Karpas-422 (cell line): ENCODE results near the gene YY1AP1. TPM values are rescaled to one million over a fixed set of nuclear protein-coding genes. Genes with fewer than 3 reads are reported as not detected.
"Not testable (repeated sequence)": the region's sequence is repeated elsewhere in the genome, so short reads cannot be mapped to it uniquely, and the experiment has no call there.

ENCODE experiments used
- DNase-seq: peaks from one replicate; pipeline ENCODE4 v3.0.0-alpha.2; 2015
- H2AFZ ChIP-seq: fragments of 200-600 bp; sonication (generic); 2 replicates; pipeline ENCODE4 v1.6.1; 2014; ENCODE audit warnings: antibody characterized with exemption, low read length, mixed read lengths
- H3K27ac ChIP-seq: fragments of 200-600 bp; sonication (generic); 2 replicates; pipeline ENCODE4 v1.5.1; 2014; ENCODE audit warnings: mild to moderate bottlenecking, low read length, moderate library complexity
- H3K27me3 ChIP-seq: fragments of 200-600 bp; sonication (generic); 2 replicates; pipeline ENCODE4 v1.6.1; 2014; ENCODE audit warnings: low read length, mixed read lengths
- H3K36me3 ChIP-seq: fragments of 200-600 bp; sonication (generic); 2 replicates; pipeline ENCODE4 v1.6.1; 2014; ENCODE audit warnings: low read length, mixed read lengths; ENCODE audit not compliant: insufficient read depth
- H3K4me1 ChIP-seq: fragments of 200-600 bp; sonication (generic); 2 replicates; pipeline ENCODE4 v1.6.1; 2014; ENCODE audit warnings: mild to moderate bottlenecking, low read length, mixed read lengths
- H3K4me2 ChIP-seq: fragments of 200-600 bp; sonication (generic); 2 replicates; pipeline ENCODE4 v1.6.1; 2014; ENCODE audit warnings: low read length, low read depth, mild to moderate bottlenecking; ENCODE audit not compliant: poor library complexity, severe bottlenecking
- H3K4me3 ChIP-seq: fragments of 200-600 bp; sonication (generic); 2 replicates; pipeline ENCODE4 v1.5.1; 2014; ENCODE audit warnings: mild to moderate bottlenecking, antibody characterized with exemption, low read length, mixed read lengths
- H3K79me2 ChIP-seq: fragments of 200-600 bp; sonication (generic); 2 replicates; pipeline ENCODE4 v1.6.1; 2014; ENCODE audit warnings: mild to moderate bottlenecking, low read length, mixed read lengths
- H3K9ac ChIP-seq: fragments of 200-600 bp; sonication (generic); 2 replicates; pipeline ENCODE4 v1.6.0; 2014; ENCODE audit warnings: low read length
- H3K9me2 ChIP-seq: fragments of 200-600 bp; sonication (generic), shearing (Covaris generic); replicated peaks from 2 replicates; pipeline ENCODE4 v1.6.0; 2014; ENCODE audit warnings: mild to moderate bottlenecking, low read length, moderate library complexity; ENCODE audit not compliant: insufficient read depth
- H3K9me3 ChIP-seq: fragments of 300-700, 200-600 bp; sonication (generic); 2 replicates; pipeline ENCODE4 v1.6.1; 2014; ENCODE audit warnings: low read length, mixed read lengths
- H4K20me1 ChIP-seq: fragments of 200-600 bp; sonication (generic); 2 replicates; pipeline ENCODE4 v1.6.1; 2014; ENCODE audit warnings: mild to moderate bottlenecking, antibody characterized with exemption, low read length, low read depth; ENCODE audit not compliant: insufficient read depth
- total RNA-seq: library from RNA; depleted of rRNA; stranded (reverse); fragments of >200 nt; shearing (Covaris generic); gene quantifications from 2 replicates; pipeline ENCODE4 v1.2.3, GENCODE V29; 2014; ENCODE audit warnings: low replicate concordance

The YY1AP1 gene
- total RNA-seq, 1 experiment from 2014 or later, result 54.4 TPM

DNA sequence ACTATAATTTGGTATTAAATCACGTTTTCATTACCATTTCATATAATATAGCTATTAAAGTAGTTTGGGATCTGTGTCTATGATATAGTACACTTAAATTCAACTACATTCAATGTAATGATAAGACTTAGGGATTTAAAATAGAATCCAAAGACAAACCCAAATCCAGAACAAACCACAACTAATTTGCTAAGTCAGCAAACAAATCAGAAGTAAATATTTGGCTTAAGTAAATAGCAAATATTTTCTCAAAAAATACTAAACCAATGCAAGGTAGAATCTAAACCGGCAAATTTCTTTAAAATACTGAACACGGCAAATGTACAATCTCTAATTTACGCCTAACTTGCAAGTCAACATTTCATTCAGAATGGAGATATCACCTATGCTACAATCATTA is 16.8 kb downstream of the YY1AP1 start:
- no peak overlapping the region for H3K9ac ChIP-seq
- H3K4me1 ChIP-seq, result no peaks in the 10 kb centered on the region
- H2AFZ ChIP-seq, result no peak overlapping the region
- H3K27me3 ChIP-seq, result no peaks in the 10 kb centered on the region
- peaks cover 50% of the 10 kb centered on the region for H3K36me3 ChIP-seq
- H3K4me3 ChIP-seq, result no peak overlapping the region
- no peak overlapping the region for H3K4me2 ChIP-seq
- no peaks in the 10 kb centered on the region for H3K79me2 ChIP-seq
- H3K27ac ChIP-seq, result no peak overlapping the region
- H3K9me2 ChIP-seq, result no peaks in the 10 kb centered on the region
- H3K9me3 ChIP-seq, result no peaks in the 10 kb centered on the region
- no peak for DNase-seq
- H4K20me1 ChIP-seq, result no peaks in the 10 kb centered on the region

DNA sequence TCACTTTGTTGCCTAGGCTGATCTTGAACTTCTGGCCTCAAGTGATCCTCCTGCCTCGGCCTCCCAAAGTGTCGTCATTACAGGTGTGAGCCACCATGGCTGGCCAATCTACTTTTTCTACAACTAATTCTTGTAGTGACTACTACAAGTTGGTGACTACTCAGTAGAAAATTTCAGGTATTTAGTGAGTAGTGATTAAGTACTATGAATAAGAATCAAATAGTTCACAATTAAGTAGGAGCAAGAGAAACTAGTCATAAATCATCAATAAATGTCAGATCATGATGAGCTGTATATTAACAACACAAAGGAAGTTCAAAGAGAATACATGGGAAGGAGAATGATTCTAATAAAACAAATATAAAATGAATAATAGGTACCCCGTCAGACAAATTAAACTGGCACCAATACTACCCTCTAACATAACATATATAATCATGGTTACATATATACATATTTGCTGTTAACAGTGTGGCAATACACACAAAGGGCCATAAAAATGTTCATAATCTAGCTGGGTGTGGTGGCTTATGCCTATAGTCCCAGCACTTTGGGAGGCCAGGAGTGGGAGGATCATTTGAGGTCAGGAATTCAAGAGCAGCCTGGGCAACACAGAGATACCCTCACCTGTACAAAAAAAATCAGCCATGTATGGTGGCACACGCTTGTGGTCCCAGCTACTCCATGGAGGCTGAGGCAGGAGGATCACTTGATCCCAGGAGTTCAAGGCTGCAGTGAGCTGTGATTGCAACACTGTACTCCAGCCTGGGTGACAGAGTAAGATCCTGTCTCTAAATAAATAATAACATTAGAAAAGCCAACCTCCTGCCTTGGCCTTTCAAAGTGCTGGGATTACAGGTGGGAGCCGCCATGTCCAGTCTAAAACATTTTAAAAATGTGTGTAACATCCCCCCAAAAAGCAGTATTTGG is 19.1 kb downstream of the YY1AP1 start:
- no peaks in the 10 kb centered on the region for H3K9me2 ChIP-seq
- no peak overlapping the region for H3K9ac ChIP-seq
- H3K79me2 ChIP-seq, result no peaks in the 10 kb centered on the region
- H3K27ac ChIP-seq, result no peak overlapping the region
- no peak overlapping the region for H3K4me2 ChIP-seq
- no peaks in the 10 kb centered on the region for H4K20me1 ChIP-seq
- H3K4me1 ChIP-seq, result no peaks in the 10 kb centered on the region
- H3K36me3 ChIP-seq, result peaks cover 57% of the 10 kb centered on the region
- no peaks in the 10 kb centered on the region for H3K9me3 ChIP-seq
- H2AFZ ChIP-seq, result no peak overlapping the region
- H3K27me3 ChIP-seq, result no peaks in the 10 kb centered on the region
- no peak for DNase-seq
- no peak overlapping the region for H3K4me3 ChIP-seq

DNA sequence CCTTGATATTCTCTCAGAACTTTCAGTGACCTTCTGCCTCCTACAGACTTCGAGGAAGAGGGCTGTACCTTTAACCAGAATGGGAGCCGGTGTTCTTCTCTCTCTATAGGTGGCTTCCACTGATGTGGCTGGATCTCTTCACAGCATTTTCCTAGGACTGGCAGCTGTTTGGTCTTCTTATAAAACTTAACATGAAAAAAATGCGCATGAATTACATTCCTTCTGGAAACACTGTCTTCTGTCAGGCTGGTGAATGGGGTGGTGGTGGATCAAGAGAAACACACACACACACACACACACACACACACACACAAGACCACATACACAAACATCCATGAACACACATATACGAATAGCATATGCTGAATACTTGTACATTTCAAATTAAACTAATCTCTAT is 27.3 kb downstream of the YY1AP1 start:
- not testable (repeated sequence) for H3K4me3 ChIP-seq, H3K79me2 ChIP-seq, H3K4me1 ChIP-seq, H3K9ac ChIP-seq, H3K9me2 ChIP-seq, H2AFZ ChIP-seq, H4K20me1 ChIP-seq, H3K4me2 ChIP-seq, DNase-seq, H3K27ac ChIP-seq, H3K27me3 ChIP-seq, H3K9me3 ChIP-seq
- H3K36me3 ChIP-seq, result peaks cover 40% of the 10 kb centered on the region

DNA sequence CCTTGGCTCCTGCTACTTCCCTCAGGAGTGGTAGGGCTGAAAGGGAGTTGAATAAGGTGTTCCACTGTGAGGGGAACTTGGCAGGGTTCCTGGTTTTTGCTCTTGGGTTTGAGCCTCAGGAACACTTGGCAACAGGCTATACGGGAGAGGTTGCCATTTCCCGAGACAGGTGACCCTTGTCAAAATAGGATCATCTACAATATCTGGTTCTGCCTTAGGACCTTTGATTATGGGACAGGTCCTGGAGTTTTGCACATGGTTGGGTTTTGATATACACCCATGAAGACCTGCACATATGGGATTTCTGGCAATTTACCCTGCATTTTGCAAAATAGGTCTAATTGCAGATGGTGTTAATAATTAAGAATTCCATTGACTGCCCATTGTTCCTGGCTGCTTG is 31.1 kb downstream of the YY1AP1 start:
- Histone ChIP-seq H3K9me2 (no peaks in the 10 kb centered on the region), H3K27ac (no peak overlapping the region), H4K20me1 (no peaks in the 10 kb centered on the region), H3K79me2 (no peaks in the 10 kb centered on the region), H3K4me2 (no peak overlapping the region), H3K36me3 (peaks cover 22% of the 10 kb centered on the region), H3K9ac (no peak overlapping the region), H3K27me3 (no peaks in the 10 kb centered on the region), H2AFZ (no peak overlapping the region), H3K4me1 (peaks cover 1% of the 10 kb centered on the region), H3K4me3 (no peak overlapping the region), H3K9me3 (no peaks in the 10 kb centered on the region)
- no peak for DNase-seq

DNA sequence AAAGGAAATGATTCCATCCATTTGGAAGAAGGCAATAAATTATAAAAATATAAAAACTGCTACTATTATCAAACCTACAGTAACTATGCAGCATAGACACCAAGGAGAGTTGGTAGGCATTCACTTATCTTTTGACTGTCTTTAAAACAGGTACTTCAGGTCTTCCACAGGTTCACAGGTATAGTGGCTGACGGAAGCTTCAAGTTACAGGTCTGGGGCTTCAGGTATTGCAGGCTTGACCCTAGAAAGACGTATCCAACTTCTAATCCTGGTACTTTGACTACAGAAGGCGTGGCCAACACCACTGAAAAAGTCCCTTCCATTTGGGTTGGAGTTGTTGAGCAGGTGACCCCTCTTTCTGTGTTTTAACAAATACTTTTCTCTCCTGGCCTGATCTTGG is 35.6 kb downstream of the YY1AP1 start:
- H3K36me3 ChIP-seq, result no peaks in the 10 kb centered on the region
- no peaks in the 10 kb centered on the region for H3K79me2 ChIP-seq
- no peaks in the 10 kb centered on the region for H4K20me1 ChIP-seq
- no peak overlapping the region for H2AFZ ChIP-seq
- no peak overlapping the region for H3K27ac ChIP-seq
- no peaks in the 10 kb centered on the region for H3K9me2 ChIP-seq
- H3K9ac ChIP-seq, result no peak overlapping the region
- H3K27me3 ChIP-seq, result no peaks in the 10 kb centered on the region
- no peaks in the 10 kb centered on the region for H3K9me3 ChIP-seq
- H3K4me1 ChIP-seq, result peaks cover 9% of the 10 kb centered on the region
- no peak overlapping the region for H3K4me2 ChIP-seq
- H3K4me3 ChIP-seq, result no peak overlapping the region
- no peak for DNase-seq

DNA sequence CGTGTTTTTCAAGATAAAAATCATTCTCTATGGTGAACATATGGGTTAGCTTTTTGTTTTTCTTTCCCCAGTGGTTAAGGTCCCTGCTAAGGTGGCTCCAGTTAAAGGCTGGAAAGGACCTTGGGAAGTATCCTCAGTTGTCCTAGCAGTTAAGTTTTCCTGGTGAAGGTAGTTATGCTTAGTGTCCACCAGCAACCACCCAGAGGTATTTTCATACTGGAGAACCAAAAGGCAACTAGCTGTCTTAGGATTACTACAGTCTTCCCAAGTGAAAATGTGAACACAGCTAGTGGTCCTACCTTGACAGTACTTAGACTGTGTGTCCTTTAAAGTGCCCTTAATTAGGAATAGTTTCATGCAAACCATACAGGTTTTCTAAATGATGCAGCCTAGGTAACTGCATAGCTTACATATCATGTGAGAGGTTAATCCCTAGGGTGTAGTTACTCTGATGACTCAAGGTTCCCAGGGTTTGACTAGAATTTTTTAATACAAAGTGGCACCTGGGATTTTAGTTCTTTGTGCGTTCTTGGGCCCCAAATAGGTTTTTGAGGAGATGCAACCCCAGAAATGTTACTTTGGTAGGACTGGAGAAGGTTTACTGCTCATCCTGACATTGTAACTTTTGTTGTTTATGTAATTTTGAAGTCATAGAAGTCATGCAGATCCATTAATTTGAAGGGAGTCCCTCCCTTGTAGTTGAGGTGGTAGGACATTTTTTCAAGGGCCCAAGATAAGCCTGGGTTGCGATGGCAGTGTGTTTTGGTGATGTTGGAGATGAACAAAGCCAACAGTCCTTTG is 36.5 kb downstream of the YY1AP1 start:
- no peaks in the 10 kb centered on the region for H3K79me2 ChIP-seq
- H2AFZ ChIP-seq, result no peak overlapping the region
- peaks cover 9% of the 10 kb centered on the region for H3K4me1 ChIP-seq
- H3K9ac ChIP-seq, result no peak overlapping the region
- no peaks in the 10 kb centered on the region for H3K27me3 ChIP-seq
- DNase-seq, result peak; percentile 58
- H3K9me3 ChIP-seq, result no peaks in the 10 kb centered on the region
- no peak overlapping the region for H3K4me2 ChIP-seq
- H3K4me3 ChIP-seq, result no peak overlapping the region
- H3K36me3 ChIP-seq, result no peaks in the 10 kb centered on the region
- no peaks in the 10 kb centered on the region for H3K9me2 ChIP-seq
- H4K20me1 ChIP-seq, result no peaks in the 10 kb centered on the region
- H3K27ac ChIP-seq, result no peak overlapping the region

DNA sequence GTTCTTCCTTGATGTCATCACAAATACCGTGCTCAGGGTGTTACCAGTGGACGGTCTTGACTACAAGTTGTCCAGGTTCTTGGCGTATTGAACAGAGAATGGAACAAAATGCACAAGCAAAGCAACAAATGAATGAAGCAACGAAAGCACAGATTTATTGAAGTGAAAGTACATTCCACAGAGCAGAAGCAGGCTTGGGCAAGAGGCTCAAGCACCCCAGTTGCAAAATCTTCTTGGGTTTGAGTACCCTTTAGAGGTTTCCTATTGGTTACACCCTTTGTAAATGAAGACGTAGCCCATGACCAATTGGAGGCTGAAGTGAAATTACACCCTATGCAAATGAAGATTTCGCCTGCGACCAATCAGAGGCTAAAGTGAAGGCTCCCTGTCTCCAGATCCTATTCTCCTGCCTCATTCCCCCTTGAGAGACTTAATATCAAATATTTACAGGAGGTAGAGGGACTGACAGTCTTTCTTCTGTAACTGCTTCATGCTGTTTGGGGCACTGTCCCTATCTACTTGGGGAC is 38.3 kb downstream of the YY1AP1 start:
- no peak overlapping the region for H3K4me2 ChIP-seq
- H3K9ac ChIP-seq, result no peak overlapping the region

DNA sequence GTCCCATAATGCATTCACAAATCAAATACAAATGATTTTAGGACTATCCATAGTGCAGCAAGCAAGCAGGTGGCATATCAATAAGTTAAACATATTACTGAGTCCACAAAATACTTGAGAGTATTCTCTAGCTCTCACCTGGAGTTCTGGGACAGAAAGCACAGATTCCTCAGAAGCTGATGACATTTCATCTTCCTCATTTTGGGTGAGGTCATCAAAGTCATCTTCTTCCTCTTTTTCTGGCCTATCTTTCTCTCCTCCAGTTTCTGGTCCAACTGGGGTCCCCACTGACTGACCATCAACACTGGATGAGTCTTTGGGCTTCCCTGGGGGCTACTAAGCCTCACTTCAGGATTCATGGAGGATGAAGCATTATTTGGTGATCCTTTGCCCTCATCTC is 38.9 kb downstream of the YY1AP1 start:
- Histone ChIP-seq H4K20me1 (no peaks in the 10 kb centered on the region), H3K9ac (no peak overlapping the region), H3K4me2 (no peak overlapping the region), H3K9me3 (no peaks in the 10 kb centered on the region), H3K4me1 (peaks cover 15% of the 10 kb centered on the region), H3K4me3 (no peak overlapping the region), H2AFZ (no peak overlapping the region), H3K36me3 (no peaks in the 10 kb centered on the region), H3K9me2 (no peaks in the 10 kb centered on the region), H3K27me3 (no peaks in the 10 kb centered on the region), H3K79me2 (no peaks in the 10 kb centered on the region), H3K27ac (no peak overlapping the region)
- DNase-seq, result peak; percentile 59

More for the DNA sequence above, 38.3 kb downstream of the YY1AP1 start:
- Histone ChIP-seq H4K20me1 (no peaks in the 10 kb centered on the region), H2AFZ (no peak overlapping the region), H3K4me1 (peaks cover 15% of the 10 kb centered on the region), H3K27me3 (no peaks in the 10 kb centered on the region), H3K9me2 (no peaks in the 10 kb centered on the region), H3K79me2 (no peaks in the 10 kb centered on the region), H3K27ac (no peak overlapping the region), H3K4me3 (no peak overlapping the region), H3K9me3 (no peaks in the 10 kb centered on the region), H3K36me3 (no peaks in the 10 kb centered on the region)
- DNase-seq, result no peak
